ENCODE results near the gene CCDC200. TPM values are rescaled to one million over a fixed set of nuclear protein-coding genes. Genes with fewer than 3 reads are reported as not detected.
"Not testable (repeated sequence)": the region's sequence is repeated elsewhere in the genome, so short reads cannot be mapped to it uniquely, and the experiment has no call there.

The CCDC200 gene
- polyA plus RNA-seq (ENCODE audit: insufficient read length in 12 of 12), result 10 to 100 TPM in 4 of 12 donors, 1 to 10 TPM in 6, not detected in 2; 3.3 to 18.3 (median 7.2) TPM
- long read RNA-seq, donor 1, result 0 reads
- long read RNA-seq, donor 2, result 0 reads
- long read RNA-seq, donor 3, result 0 reads
- long read RNA-seq, donor 4, result 0 reads
- long read RNA-seq, donor 5, result 0 reads
- long read RNA-seq, donor 6, result 0 reads
- long read RNA-seq, donor 7, result 0 reads
- long read RNA-seq, donor 8, result 0 reads
- long read RNA-seq, donor 9, result 0 reads
- long read RNA-seq, donor 10, result 0 reads
- long read RNA-seq, donor 11, partial matches to known transcripts, result 9 of 9 reads
- long read RNA-seq, donor 11, other reads (novel, unspliced or antisense), result 0 of 9 reads

DNA sequence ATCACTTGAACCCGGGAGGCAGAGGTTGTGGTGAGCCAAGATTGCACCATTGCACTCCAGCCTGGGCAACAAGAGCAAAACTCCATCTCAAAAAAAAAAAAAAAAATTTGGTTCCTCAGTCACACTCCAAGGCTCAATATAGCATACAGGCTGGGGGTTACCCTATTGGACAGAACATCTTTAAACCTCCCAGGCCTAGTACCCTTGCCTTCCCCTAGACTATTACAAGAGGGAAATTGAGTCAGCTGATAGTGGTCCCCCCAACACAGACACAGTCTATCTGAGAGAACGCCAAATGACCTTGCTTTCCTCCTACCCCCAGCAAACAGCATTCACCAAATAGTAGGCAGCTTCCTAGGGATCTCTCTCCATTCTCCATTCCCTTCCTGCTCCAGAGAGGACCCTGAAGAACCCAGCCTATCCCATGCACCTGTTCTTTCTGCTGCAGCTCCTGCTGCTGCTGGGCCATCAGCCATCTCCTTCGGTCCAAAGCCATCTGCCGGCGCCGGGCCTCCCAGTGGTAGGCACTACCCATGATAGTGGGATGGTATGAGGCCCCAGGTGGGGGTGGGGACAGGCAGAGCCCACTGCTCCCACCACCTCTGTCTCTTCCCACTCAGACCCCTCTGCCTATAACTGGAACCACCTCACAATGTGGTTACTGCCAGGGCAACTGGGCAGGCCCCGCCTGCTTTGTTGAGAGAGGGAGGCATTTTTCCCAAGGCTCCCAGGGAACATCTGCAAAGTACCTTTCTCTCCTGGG, at the start of gene CCDC200:
TSS of gene CCDC200 (minus strand) at position 604 of the 763 bp plus-strand sequence. CDS start at position 535, 69 bp downstream.
- not testable (repeated sequence) for DNase-seq

DNA sequence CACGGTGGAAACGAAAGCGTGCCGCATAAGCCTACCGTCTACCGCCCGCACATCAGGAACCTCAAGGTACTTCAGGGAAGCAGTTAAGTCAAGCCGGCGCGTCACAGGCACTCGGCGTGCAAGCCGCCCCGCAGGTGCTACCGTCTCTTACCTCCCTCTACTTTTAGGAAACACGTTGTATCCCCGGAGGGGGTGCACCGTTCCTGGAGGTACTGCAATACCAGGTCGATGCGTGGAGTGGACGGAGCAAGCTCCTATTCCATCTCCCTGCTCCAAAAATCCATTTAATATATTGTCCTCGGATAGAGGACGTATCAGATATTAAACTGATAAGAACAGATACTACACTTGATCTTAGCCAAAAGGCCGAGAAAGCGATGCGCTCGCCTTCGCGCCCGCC, 44.5 kb upstream of the CCDC200 start:
- DNase-seq, result not testable (repeated sequence)

GRCh38 chr17:43272483-43272882, 44.1 kb upstream of the CCDC200 start:
- not testable (repeated sequence) for DNase-seq

- not testable (repeated sequence) for DNase-seq
These were observed 42.4 kb upstream of the CCDC200 start for GRCh38 chr17:43270552-43271504.

GRCh38 chr17:43246456-43246855, 18.0 kb upstream of the CCDC200 start:
- DNase-seq, result not testable (repeated sequence)

DNA sequence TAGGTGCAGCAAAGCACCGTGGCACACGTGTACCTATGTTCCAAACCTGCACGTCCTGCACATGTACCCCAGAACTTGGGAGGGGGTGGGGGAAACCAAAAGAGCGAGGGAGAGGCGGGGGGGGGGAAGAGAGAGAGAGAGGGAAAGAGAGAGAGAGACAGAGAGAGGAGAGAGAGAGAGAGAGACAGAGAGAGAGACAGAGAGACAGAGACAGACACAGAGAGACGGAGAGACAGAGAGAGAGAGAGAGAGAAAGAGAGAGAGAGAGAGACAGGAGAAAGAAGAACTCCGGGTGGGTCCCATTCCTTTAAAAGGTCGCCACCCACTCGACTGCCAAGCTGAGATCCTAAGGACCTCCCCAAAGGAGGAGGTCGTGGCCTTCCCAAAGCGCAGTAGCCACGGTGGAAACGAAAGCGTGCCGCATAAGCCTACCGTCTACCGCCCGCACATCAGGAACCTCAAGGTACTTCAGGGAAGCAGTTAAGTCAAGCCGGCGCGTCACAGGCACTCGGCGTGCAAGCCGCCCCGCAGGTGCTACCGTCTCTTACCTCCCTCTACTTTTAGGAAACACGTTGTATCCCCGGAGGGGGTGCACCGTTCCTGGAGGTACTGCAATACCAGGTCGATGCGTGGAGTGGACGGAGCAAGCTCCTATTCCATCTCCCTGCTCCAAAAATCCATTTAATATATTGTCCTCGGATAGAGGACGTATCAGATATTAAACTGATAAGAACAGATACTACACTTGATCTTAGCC, 12.4 kb upstream of the CCDC200 start:
- not testable (repeated sequence) for DNase-seq

GRCh38 chr17:43239597-43239996, 11.2 kb upstream of the CCDC200 start:
- DNase-seq, result not testable (repeated sequence)

GRCh38 chr17:43233877-43234276, 5.5 kb upstream of the CCDC200 start, which contains the start of gene RNU2-1:
TSS of gene RNU2-1 (minus strand) at chr17:43233977.
- not testable (repeated sequence) for DNase-seq

- not testable (repeated sequence) for DNase-seq
These were observed 4.8 kb upstream of the CCDC200 start for GRCh38 chr17:43233263-43233662.

DNA sequence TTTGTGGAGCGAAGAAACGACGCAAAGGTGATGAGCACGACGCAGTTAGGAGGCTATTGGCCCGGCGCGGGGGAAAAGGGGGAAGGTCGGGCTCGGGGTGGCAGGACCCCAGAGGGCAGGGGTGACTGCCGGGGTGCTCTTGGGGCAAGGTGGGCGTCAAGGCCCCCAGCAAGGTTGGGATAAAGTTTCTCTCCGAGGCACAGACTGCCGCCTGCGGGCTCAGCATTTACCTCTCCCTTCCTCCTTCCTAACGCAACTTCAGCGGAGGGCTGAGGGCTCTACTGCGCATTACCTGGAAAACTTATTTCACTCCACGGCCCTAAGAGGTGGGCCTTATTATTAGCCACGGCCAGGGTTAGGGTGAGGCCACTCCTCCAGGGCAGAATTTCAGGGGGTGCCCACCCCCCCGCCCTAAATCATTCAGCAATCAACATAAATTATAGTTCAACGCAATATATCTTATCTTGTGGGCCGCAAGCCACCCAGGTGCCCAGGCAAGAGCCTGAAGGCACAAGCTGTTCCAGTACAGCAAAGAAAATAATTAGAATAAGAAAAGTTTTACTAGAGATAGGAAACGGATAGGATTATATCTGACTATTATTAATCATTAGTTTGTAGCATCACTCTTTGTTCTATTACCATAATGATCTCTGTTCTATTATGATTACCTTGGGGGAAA, 3.7 kb upstream of the CCDC200 start:
- DNase-seq, result not testable (repeated sequence)

DNA sequence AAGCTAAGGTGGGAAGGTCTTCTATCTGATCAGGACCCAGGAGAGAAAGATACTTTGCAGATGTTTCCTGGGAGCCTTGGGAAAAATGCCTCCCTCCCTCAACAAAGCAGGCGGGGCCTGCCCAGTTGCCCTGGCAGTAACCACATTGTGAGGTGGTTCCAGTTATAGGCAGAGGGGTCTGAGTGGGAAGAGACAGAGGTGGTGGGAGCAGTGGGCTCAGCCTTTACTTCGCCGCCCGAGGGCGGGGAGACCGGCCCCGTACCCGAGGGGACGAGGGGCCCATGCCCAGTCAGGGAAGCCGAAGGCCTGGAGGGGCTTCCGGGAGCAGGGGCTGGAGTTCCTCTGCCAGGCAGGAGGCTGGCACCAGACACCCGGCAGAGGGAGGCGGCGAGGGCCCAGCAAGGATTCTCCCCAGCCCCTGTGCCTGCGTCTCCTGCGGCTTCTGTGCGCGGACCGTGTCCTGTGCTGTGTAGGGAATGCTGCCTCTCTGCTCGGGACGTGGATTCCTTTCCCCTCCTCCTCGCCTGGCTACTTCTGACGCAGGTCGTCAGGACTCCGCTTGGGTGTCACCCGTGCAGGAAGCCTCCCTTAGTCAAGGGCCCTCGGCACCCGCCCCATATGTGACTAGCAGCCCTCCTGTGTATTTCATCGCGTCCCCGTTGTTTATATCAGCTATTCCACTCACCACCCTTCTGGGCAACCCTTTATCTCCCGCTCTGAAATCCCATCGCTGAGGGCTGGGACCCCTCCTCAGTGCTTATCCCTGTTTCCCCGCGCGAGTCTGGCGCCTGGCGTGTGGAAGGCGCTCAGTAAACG, 3.0 kb upstream of the CCDC200 start:
- not testable (repeated sequence) for DNase-seq

GRCh38 chr17:43226393-43226792, 2.0 kb downstream of the CCDC200 start:
- no peak for DNase-seq

GRCh38 chr17:43224146-43224705, 4.2 kb downstream of the CCDC200 start:
- DNase-seq, result no peak

GRCh38 chr17:43220511-43221125, 7.8 kb downstream of the CCDC200 start:
- DNase-seq, result no peak

DNA sequence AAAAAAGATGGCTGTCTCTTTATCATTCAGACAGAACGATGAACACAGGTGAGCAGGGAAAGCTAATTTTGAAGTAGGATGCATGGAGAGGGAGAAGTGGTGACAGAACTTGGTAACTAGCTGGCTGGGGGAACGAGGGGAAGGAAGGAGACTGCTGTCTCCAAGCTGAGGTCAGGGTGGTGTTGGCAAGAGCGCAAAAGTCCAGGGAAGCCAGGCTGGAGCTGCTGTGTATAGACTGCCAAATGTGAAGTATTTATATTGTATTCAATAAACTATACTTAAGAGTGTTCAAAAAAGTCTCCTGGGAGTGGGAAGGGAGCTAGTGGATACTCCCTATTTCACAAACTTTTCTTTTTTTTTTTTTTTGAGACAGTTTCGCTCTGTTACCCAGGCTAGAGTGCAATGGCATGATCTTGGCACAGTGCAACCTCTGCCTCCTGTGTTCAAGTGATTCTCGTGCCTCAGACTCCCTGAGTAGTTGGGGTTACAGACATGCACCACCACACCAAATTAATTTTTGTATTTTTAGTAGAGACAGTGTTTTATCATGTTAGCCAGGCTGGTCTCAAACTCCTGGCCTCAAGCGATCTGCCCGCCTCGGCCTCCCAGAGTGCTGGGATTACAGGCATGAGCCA, 8.6 kb downstream of the CCDC200 start:
- DNase-seq, result no peak

DNA sequence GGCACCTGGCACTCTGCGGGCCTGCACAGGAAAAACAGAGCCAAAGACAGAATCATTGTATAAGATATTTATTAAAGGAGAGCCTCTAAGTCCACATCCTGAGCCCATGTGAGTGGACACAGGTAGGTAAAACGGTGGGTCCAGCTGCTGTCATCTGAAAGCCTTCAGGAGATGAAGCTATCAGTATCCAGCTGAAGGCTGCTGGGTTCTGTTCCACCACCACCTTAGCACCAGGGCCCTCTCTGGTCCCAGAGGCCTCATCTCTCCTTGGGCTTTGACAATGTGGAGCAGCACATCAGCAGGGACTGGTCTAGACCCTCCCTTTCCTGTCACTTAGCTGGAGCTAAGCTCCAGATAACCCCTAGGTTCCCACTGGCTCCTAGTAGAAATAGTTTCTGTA, 9.4 kb downstream of the CCDC200 start:
- no peak for DNase-seq

- no peak for DNase-seq
These were observed 10.8 kb downstream of the CCDC200 start for GRCh38 chr17:43217614-43218087.
